ENCODE measurements around the gene HOXC10. TPM values are rescaled to one million over a fixed set of nuclear protein-coding genes. Genes with fewer than 3 reads are reported as not detected.
A peak's percentile ranks its signal among the peaks of the same experiment; 100 is the strongest.

The HOXC10 gene
- total RNA-seq, 1 donor from 2014 or later, result not detected

DNA sequence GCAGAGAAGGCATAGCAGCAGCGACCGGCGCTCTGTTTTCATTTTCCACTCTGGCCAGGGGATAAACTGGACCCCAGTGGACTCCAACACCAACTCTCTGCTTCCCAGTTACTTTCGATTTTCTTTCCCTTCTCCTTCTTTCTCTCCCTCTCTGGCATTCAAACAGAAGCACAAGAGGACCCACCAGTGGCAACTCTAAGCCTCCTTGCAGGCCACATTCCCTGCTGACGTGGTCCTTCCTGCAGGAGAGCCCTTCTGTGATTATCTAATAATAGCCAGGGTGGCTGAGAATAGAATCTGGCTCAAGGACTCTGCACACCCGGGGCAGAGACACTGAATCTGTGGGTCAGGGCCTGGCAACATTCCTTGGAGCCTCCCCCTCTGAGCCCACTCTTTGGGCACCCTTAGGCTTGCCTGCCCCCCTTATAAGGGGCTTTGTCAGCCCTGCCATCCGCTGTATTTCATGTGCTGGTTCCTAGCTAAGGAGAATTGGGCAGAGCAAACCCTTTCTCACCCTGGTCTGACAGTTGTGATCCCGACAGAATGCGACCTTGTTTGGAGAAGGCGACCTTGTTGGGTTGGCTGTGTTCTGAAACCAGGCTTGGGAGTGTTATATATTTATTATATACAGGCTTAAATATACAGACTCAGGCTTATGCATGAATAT lies 35.1 kb downstream of the HOXC10 start:
- Mint-ChIP-seq H3K4me1 (ENCODE audit: unreplicated experiment) (peaks cover 16% of the 10 kb centered on the region), H3K36me3 (ENCODE audit: unreplicated experiment) (no peaks in the 10 kb centered on the region), H3K9me3 (ENCODE audit: unreplicated experiment) (no peaks in the 10 kb centered on the region), H3K4me3 (ENCODE audit: unreplicated experiment) (peak overlapping the region; percentile 46), H3K27ac (ENCODE audit: unreplicated experiment) (no peak overlapping the region), H3K27me3 (ENCODE audit: unreplicated experiment) (peaks cover 82% of the 10 kb centered on the region)
- no peak for DNase-seq (ENCODE audit: extremely low spot score, unreplicated experiment)
- TF ChIP-seq, protein P1, sequence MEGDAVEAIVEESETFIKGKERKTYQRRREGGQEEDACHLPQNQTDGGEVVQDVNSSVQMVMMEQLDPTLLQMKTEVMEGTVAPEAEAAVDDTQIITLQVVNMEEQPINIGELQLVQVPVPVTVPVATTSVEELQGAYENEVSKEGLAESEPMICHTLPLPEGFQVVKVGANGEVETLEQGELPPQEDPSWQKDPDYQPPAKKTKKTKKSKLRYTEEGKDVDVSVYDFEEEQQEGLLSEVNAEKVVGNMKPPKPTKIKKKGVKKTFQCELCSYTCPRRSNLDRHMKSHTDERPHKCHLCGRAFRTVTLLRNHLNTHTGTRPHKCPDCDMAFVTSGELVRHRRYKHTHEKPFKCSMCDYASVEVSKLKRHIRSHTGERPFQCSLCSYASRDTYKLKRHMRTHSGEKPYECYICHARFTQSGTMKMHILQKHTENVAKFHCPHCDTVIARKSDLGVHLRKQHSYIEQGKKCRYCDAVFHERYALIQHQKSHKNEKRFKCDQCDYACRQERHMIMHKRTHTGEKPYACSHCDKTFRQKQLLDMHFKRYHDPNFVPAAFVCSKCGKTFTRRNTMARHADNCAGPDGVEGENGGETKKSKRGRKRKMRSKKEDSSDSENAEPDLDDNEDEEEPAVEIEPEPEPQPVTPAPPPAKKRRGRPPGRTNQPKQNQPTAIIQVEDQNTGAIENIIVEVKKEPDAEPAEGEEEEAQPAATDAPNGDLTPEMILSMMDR (IDR thresholded peaks at IDR 0.05), result no peak

DNA sequence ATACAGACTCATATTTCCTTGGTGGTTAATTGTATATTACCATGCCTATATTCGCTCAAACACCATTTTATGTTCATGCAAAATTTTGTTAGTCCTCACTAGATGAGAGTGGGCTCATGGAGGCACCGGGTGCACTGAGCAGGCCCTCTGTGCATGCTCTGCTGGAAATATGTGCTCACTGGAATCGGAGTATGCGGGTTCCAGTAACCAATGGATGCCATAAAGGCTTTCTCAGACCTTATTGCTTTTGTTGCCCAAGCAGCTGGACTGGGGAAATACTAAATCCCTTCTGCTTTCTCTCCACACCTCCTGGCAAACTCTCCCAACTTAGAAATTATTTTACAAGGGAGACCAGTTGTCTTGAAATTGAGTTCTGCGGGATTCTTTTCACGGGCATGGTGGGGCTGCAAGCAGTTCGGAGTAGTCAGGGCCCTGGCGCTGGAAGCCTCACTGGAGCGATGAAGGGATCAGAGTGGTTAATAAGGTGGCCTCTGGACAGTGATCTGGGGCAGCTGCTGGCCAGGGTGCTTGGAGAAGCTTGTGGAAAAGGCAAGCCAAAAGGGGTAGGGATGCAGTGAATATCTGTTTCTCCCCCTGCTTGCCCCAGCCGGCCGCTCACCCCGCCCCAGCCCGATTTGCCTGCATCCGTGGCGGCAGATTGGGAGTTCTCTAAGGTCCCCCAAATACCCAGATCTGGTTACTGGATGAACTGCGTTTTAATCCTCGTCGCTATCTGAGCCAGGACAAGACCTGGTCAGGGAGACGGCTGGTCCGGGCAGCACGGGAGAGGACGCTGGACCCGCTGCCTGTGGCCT lies 35.9 kb downstream of the HOXC10 start:
- Mint-ChIP-seq H3K36me3 (ENCODE audit: unreplicated experiment) (no peaks in the 10 kb centered on the region), H3K4me3 (ENCODE audit: unreplicated experiment) (no peak overlapping the region), H3K4me1 (ENCODE audit: unreplicated experiment) (peaks cover 16% of the 10 kb centered on the region), H3K27ac (ENCODE audit: unreplicated experiment) (no peak overlapping the region), H3K9me3 (ENCODE audit: unreplicated experiment) (no peaks in the 10 kb centered on the region), H3K27me3 (ENCODE audit: unreplicated experiment) (peaks cover 81% of the 10 kb centered on the region)
- TF ChIP-seq, protein P1 (IDR thresholded peaks at IDR 0.05), result no peak
- no peak for DNase-seq (ENCODE audit: extremely low spot score, unreplicated experiment)

DNA sequence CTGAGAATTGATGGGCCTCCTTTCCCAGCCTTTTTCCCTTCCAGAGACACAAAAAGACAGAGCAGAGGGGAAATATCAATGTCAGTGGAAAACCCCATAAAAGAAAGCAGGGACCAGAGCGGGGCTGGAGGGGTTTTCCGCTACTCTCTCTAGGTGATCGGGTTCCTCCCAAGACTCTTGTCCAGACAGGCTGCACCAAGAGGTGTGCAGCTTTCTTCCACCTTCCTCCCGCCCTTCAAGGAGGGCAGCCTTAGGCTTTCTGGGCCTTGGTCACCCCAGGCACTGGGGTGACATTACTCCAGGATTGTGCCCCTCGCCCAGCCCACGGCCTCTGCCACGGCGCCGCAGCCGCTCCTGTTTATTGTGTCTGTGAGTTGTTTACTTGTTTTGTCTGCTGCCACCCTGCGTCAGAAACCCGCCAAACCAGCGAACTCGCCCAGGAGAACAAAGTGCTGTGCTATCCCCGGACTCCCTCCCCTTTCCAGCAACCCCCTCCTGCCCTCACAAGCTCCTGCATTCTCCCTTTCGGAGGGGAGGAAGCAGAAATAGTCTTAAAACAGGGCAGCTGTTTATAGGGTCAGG lies 36.6 kb downstream of the HOXC10 start:
- Mint-ChIP-seq H3K9me3 (ENCODE audit: unreplicated experiment) (no peaks in the 10 kb centered on the region), H3K4me3 (ENCODE audit: unreplicated experiment) (no peak overlapping the region), H3K4me1 (ENCODE audit: unreplicated experiment) (peaks cover 16% of the 10 kb centered on the region), H3K27me3 (ENCODE audit: unreplicated experiment) (peaks cover 81% of the 10 kb centered on the region), H3K36me3 (ENCODE audit: unreplicated experiment) (no peaks in the 10 kb centered on the region), H3K27ac (ENCODE audit: unreplicated experiment) (no peak overlapping the region)
- no peak for DNase-seq (ENCODE audit: extremely low spot score, unreplicated experiment)
- TF ChIP-seq, protein P1 (IDR thresholded peaks at IDR 0.05), result no peak

DNA sequence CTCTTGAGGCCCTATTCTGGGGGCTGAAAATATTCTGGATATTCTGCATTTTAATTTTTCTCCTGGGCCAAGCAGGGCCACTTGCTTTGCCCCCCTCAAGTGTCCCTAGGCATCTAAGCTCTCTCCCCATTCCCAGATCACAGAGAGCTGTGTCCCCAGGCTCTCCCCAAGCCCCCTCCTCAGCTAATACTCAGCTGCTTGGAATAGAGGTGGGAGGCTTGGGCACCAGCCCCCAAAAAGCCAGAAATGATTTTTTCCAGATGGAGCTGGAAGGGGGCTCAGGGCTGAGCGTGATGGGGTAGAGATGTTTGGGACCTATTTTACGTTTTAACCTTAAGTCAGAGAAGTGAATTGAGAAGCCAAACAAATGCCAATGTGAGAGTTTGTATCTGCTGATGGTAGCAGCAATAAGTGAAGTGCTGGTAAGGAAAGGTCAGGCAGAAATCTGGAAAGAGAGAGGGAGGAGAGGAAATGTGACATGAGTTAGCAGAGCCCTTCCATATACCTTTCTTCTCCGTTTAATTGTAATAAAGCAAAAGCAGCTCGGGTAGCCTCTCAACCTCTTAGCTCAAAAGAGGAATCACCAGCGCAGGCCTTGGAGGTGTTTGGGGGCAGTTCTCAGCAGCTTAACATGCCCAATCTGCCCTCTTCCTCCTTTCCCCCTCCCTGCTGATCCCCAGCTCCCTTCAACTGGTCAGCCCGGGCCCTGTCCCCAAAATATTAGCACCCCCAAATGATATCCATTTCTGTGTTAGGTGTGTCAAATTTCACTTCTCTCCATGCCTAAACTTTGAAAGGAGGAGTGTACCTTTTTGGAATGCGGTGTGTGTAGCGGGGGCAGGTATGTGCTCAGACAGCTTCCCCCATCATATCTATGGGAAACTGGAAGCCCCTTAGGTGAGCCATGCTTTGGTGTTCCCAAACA lies 38.3 kb downstream of the HOXC10 start:
- Mint-ChIP-seq H3K27me3 (ENCODE audit: unreplicated experiment) (peaks cover 89% of the 10 kb centered on the region), H3K4me3 (ENCODE audit: unreplicated experiment) (no peak overlapping the region), H3K27ac (ENCODE audit: unreplicated experiment) (no peak overlapping the region), H3K4me1 (ENCODE audit: unreplicated experiment) (peaks cover 12% of the 10 kb centered on the region), H3K36me3 (ENCODE audit: unreplicated experiment) (no peaks in the 10 kb centered on the region), H3K9me3 (ENCODE audit: unreplicated experiment) (no peaks in the 10 kb centered on the region)
- TF ChIP-seq, protein P1 (IDR thresholded peaks at IDR 0.05), result no peak
- DNase-seq (ENCODE audit: extremely low spot score, unreplicated experiment), result no peak

Measured in osteocyte (in vitro differentiated cells).